Osteoblast (primary cell): ENCODE measurements around the gene DPP7. TPM values are rescaled to one million over a fixed set of nuclear protein-coding genes. Genes with fewer than 3 reads are reported as not detected.

Experiments
- DNase-seq: peaks from one replicate; pipeline ENCODE4 v3.0.0; 2011; ENCODE audit warnings: low spot score, mixed read lengths; ENCODE audit not compliant: insufficient read length; ENCODE audit errors: missing footprints
- H2AFZ ChIP-seq: 2 replicates; pipeline ENCODE4 v1.6.0; 2011; ENCODE audit warnings: mild to moderate bottlenecking, low read length
- H3K27ac ChIP-seq: 2 replicates; pipeline ENCODE4 v1.5.1; 2011; ENCODE audit warnings: mild to moderate bottlenecking, low read depth, low read length, moderate library complexity
- H3K27me3 ChIP-seq: 2 replicates; pipeline ENCODE4 v1.6.0; 2012; ENCODE audit warnings: mild to moderate bottlenecking, control low read depth, inconsistent platforms, low read length, moderate library complexity; ENCODE audit not compliant: insufficient read depth
- H3K36me3 ChIP-seq: 2 replicates; pipeline ENCODE4 v1.5.1; 2011; ENCODE audit warnings: mild to moderate bottlenecking, low read length, control low read depth, moderate library complexity; ENCODE audit not compliant: insufficient read depth
- H3K4me1 ChIP-seq: 2 replicates; pipeline ENCODE4 v1.5.1; 2011; ENCODE audit warnings: mild to moderate bottlenecking, low read length, control low read depth, moderate library complexity; ENCODE audit not compliant: insufficient read depth
- H3K4me2 ChIP-seq: 2 replicates; pipeline ENCODE4 v1.6.0; 2011; ENCODE audit warnings: mild to moderate bottlenecking, low read length; ENCODE audit not compliant: insufficient read depth
- H3K4me3 ChIP-seq: fragments of 200-600 bp; sonication (generic); 3 replicates; pipeline ENCODE4 v1.5.1; 2012; ENCODE audit warnings: mild to moderate bottlenecking, low read length, inconsistent platforms; ENCODE audit not compliant: insufficient read depth
- H3K79me2 ChIP-seq: 2 replicates; pipeline ENCODE4 v1.6.0; 2012; ENCODE audit warnings: mild to moderate bottlenecking, low read length, control low read depth, inconsistent platforms; ENCODE audit not compliant: insufficient read depth
- H3K9me3 ChIP-seq: 2 replicates; pipeline ENCODE4 v1.5.1; 2011; ENCODE audit warnings: low read depth, low read length, control low read depth
- H4K20me1 ChIP-seq: 2 replicates; pipeline ENCODE4 v1.6.0; 2012; ENCODE audit warnings: mild to moderate bottlenecking, low read length, control low read depth; ENCODE audit not compliant: insufficient read depth
- total RNA-seq: library from RNA; depleted of rRNA; stranded (reverse); fragments of >200 nt; gene quantifications from 2 replicates; pipeline ENCODE4 v1.2.3, GENCODE V29; 2012
- TF ChIP-seq, protein P1 (sequence below): IDR thresholded peaks from 2 replicates; pipeline ENCODE4 v1.5.1; 2011; ENCODE audit warnings: mild to moderate bottlenecking, low read depth, low read length, moderate library complexity; ENCODE audit errors: extremely low read depth

The DPP7 gene
- total RNA-seq, 1 donor = 74.6 TPM

DNA sequence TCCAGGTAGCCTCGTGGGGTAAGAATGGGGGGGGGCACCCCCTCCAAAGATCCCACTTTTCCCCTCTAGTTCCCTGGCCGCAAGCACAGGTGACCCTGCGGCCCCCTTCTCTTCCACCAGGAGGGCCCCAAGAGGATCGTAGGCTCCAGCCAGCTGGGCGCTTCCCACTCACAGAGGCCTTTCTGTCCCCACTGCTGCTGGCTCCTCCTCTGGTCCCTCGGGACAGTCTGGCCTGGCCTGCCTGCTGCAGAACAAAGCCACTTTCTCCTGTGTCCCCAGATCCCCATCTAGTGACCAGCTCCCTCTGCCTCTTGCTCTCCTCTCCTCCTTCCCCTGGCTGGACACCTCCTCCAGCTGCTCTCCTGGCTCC, 43.6 kb downstream of the DPP7 start:
- no peaks in the 10 kb centered on the region for H3K9me3 ChIP-seq
- no peak for DNase-seq
- H3K36me3 ChIP-seq = no peaks in the 10 kb centered on the region
- no peaks in the 10 kb centered on the region for H3K79me2 ChIP-seq
- no peaks in the 10 kb centered on the region for H3K27me3 ChIP-seq
- peaks cover 6% of the 10 kb centered on the region for H4K20me1 ChIP-seq
- peak overlapping the region; percentile 62 for H2AFZ ChIP-seq
- H3K4me2 ChIP-seq = peak overlapping the region; percentile 82
- peak overlapping the region; percentile 71 for H3K4me3 ChIP-seq
- H3K27ac ChIP-seq = no peak overlapping the region
- TF ChIP-seq, protein P1, sequence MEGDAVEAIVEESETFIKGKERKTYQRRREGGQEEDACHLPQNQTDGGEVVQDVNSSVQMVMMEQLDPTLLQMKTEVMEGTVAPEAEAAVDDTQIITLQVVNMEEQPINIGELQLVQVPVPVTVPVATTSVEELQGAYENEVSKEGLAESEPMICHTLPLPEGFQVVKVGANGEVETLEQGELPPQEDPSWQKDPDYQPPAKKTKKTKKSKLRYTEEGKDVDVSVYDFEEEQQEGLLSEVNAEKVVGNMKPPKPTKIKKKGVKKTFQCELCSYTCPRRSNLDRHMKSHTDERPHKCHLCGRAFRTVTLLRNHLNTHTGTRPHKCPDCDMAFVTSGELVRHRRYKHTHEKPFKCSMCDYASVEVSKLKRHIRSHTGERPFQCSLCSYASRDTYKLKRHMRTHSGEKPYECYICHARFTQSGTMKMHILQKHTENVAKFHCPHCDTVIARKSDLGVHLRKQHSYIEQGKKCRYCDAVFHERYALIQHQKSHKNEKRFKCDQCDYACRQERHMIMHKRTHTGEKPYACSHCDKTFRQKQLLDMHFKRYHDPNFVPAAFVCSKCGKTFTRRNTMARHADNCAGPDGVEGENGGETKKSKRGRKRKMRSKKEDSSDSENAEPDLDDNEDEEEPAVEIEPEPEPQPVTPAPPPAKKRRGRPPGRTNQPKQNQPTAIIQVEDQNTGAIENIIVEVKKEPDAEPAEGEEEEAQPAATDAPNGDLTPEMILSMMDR = no peak
- peaks cover 5% of the 10 kb centered on the region for H3K4me1 ChIP-seq

DNA sequence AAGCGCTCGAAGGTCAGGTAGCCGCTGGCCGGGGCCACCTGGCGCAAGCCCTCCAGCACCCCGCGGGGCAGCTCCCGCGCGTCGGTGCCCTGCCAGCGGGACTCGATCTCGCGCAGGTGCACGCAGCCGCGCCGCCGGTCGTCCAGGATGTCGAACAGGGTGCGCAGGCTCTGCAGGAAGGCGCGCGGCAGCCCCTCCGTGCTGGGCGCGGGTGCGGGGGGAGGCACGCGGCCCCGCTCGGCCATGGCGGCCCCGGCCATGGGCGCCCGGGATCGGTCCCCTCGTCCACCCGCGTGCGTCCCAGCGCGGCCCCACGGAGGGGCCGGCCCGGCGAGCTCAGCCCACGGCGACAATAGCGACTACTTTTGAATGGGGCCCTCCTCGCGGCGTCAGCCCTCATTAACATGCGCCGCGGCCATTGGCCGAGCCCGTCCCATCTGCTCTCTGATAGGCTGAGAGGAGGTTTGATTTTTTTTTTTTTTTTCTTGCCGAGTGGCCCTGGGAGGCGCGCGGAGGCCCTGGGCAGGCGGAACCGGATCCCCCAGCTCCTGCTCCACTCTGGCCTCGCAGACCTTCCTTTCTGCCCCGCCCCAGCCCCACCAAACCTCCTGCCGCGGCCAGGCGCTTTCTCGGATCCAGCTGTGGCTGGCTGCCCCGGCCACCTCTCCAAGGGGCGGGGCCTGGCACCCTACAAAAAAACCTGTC, 44.2 kb downstream of the DPP7 start, which contains the start of gene SAPCD2:
Gene SAPCD2, minus strand, starts transcription at position 357 of the 705 bp plus-strand sequence. Its CDS starts 97 bp downstream, at position 260.
- Histone ChIP-seq H3K4me1 (peaks cover 5% of the 10 kb centered on the region), H4K20me1 (peaks cover 6% of the 10 kb centered on the region), H3K9me3 (no peaks in the 10 kb centered on the region), H3K79me2 (no peaks in the 10 kb centered on the region), H3K4me3 (peak within 1 kb of the TSS; percentile 71), H2AFZ (peak within 1 kb of the TSS; percentile 62), H3K36me3 (no peaks in the 10 kb centered on the region), H3K27me3 (no peaks in the 10 kb centered on the region), H3K4me2 (peak within 1 kb of the TSS; percentile 82), H3K27ac (no peak within 1 kb of the TSS)
- DNase-seq = peak; percentile 100
- TF ChIP-seq, protein P1 = no peak

DNA sequence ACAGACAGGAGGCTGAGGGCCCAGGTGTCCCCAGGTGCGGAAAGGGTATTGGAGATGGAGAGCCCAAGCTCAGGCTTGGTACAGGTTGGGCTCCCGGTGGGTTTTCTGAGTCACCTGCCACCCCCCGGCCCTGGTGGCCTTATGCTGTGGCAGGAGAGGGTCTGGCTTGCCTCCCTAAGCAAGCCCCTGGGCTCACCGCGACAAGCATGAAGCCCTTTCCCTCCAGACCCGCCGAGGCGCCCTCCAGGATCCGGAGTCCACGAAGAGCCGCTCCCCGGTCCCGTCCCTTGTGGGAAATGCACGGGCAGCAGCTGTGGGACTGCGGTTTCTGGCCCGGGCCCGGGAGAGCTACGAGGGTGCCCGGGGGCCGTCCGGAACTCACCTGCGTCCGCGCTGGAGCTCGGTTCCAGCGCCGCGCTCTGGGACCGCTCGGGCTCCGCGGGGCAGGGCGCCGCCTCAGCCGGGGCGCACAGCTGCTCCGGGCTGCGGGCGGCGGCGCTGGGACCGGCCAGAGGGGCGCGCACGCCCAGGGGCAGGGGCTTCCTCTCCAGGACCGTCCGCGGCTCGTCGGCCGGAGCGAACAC, 44.9 kb downstream of the DPP7 start:
- peak; percentile 87 for DNase-seq
- Histone ChIP-seq H2AFZ (no peak overlapping the region), H4K20me1 (peaks cover 6% of the 10 kb centered on the region), H3K4me3 (peak overlapping the region; percentile 35), H3K9me3 (no peaks in the 10 kb centered on the region), H3K79me2 (no peaks in the 10 kb centered on the region), H3K4me1 (peaks cover 5% of the 10 kb centered on the region), H3K36me3 (no peaks in the 10 kb centered on the region), H3K27me3 (no peaks in the 10 kb centered on the region), H3K27ac (no peak overlapping the region), H3K4me2 (peak overlapping the region; percentile 82)
- TF ChIP-seq, protein P1 = no peak
